Aorta (tissue), 5 donors: Measurements from ENCODE around the gene MACROD2. TPM values are rescaled to one million over a fixed set of nuclear protein-coding genes. Genes with fewer than 3 reads are reported as not detected.

Experiments used
- ATAC-seq: fragments of 200-7000 bp; cut with Tn5 transposase; one replicate; pipeline ENCODE4 v1.9.1; 2022; ENCODE audit warnings: moderate library complexity; ENCODE audit not compliant: low FRiP score
- DNase-seq, 2 donors: peaks; one replicate each; pipeline ENCODE4 v3.0.0-alpha.2; 2020
- H3K27ac ChIP-seq, 2 donors: one replicate each; pipeline ENCODE4 v1.5.1; 2013; ENCODE audit warnings: low read length in 2 of 2, mild to moderate bottlenecking in 2 of 2, moderate library complexity in 2 of 2, control low read depth in 1 of 2, inconsistent platforms in 1 of 2, low read depth in 1 of 2
- H3K27me3 ChIP-seq, 2 donors: one replicate each; pipeline ENCODE4 v1.6.1; 2013; ENCODE audit warnings: control low read depth in 1 of 2, low read length in 1 of 2, mild to moderate bottlenecking in 1 of 2, moderate library complexity in 1 of 2; ENCODE audit not compliant: insufficient read depth in 2 of 2, control insufficient read depth in 1 of 2
- H3K36me3 ChIP-seq, 2 donors: one replicate each; pipeline ENCODE4 v1.6.1; 2013; ENCODE audit warnings: control low read depth in 1 of 2, low read length in 1 of 2, mild to moderate bottlenecking in 1 of 2; ENCODE audit not compliant: insufficient read depth in 2 of 2, control insufficient read depth in 1 of 2
- H3K4me1 ChIP-seq, 2 donors: one replicate each; pipeline ENCODE4 v1.6.1; 2013; ENCODE audit warnings: low read length in 2 of 2, control low read depth in 1 of 2, mild to moderate bottlenecking in 1 of 2, moderate library complexity in 1 of 2; ENCODE audit not compliant: insufficient read depth in 2 of 2, control insufficient read depth in 1 of 2
- H3K4me3 ChIP-seq, 2 donors: one replicate each; pipeline ENCODE4 v1.5.1; 2013; ENCODE audit warnings: low read length in 2 of 2, control low read depth in 1 of 2, mild to moderate bottlenecking in 1 of 2
- H3K9me3 ChIP-seq: one replicate; pipeline ENCODE4 v1.6.1; 2013; ENCODE audit warnings: mild to moderate bottlenecking, low read length; ENCODE audit not compliant: control insufficient read depth
- WGBS, 2 donors: extraction: QIAGEN DNeasy Blood & Tissue Kit; methylation state at CpG; one replicate each; pipeline ENCODE4 v1.1.7; 2013; 5-methylcytosine and 5-hydroxymethylcytosine counted together
- intact Hi-C, 2 donors: fragments of 100-400 bp; cut with DNase I; formaldehyde crosslinking; loops; one replicate each; pipeline versions ENCODE4 v1.14.2 to v1.15.0; 2022
- polyA plus RNA-seq, 2 donors: library from polyadenylated mRNA; stranded (reverse); fragments of 200-250 nt; gene quantifications; one replicate each; pipeline ENCODE4 v1.2.3, GENCODE V29; 2013
- total RNA-seq, 2 donors: library from RNA; stranded (reverse); fragmentation: NEBNext Ultra II Directional; extraction: Animal tissue kit (Norgen Biotek cat#: 25700); gene quantifications; one replicate each; pipeline ENCODE4 v1.2.1, GENCODE V29; 2021
- donor health status: healthy with polysubstance abuse.
- donor health status: Bipolar disorder and iron deficiency.
- donor health status: DM: no; HTN: no; CAD: no.
- donor health status: DM: no; HTN: no; CAD: no.
- donor health status: DM: yes; HTN: yes; CAD: no.

Gene MACROD2
- total and polyA plus RNA-seq, 4 donors = 0.90 to 11.2 (median 4.8) TPM

GRCh38 chr20:15919118-15919517, 1923.8 kb downstream of the MACROD2 start:
- WGBS, 2 donors = 88 to 92% methylated on average over 4 of the region's 4 CpGs
- no peak overlapping the region for H3K27ac ChIP-seq
- no peaks in the 10 kb centered on the region for H3K9me3 ChIP-seq
- no peaks in the 10 kb centered on the region for H3K27me3 ChIP-seq
- no peak overlapping the region for H3K4me3 ChIP-seq
- intact Hi-C loops = loop anchor here in 1 of 2 donors (5.0 to 10.0 kb wide), 2 partner anchors 154 to 198 kb away; no protein-coding TSS in a partner anchor
- peaks cover 0 to under 1% of the 10 kb centered on the region in 2 donors for H3K4me1 ChIP-seq
- DNase-seq (no peak), ATAC-seq (no peak)
- H3K36me3 ChIP-seq = no peaks in the 10 kb centered on the region

GRCh38 chr20:15921930-15922329, 1926.6 kb downstream of the MACROD2 start:
- no peak overlapping the region for H3K27ac ChIP-seq
- intact Hi-C loops = no loop called here
- WGBS, 2 donors = 90 to 92% methylated on average over 4 of the region's 4 CpGs
- no peak overlapping the region for H3K4me3 ChIP-seq
- H3K9me3 ChIP-seq = no peaks in the 10 kb centered on the region
- H3K36me3 ChIP-seq = no peaks in the 10 kb centered on the region
- H3K4me1 ChIP-seq = no peaks in the 10 kb centered on the region
- ATAC-seq (no peak), DNase-seq (no peak)
- H3K27me3 ChIP-seq = no peaks in the 10 kb centered on the region

GRCh38 chr20:15922556-15922955, 1927.2 kb downstream of the MACROD2 start:
- Histone ChIP-seq H3K4me1 (no peaks in the 10 kb centered on the region), H3K27ac (no peak overlapping the region), H3K36me3 (no peaks in the 10 kb centered on the region), H3K9me3 (no peaks in the 10 kb centered on the region), H3K27me3 (no peaks in the 10 kb centered on the region), H3K4me3 (no peak overlapping the region)
- ATAC-seq (no peak), DNase-seq (no peak)
- WGBS, 2 donors = 93 to 94% methylated on average over 1 of the region's 1 CpG
- intact Hi-C loops = no loop called here

GRCh38 chr20:15923030-15923776, 1927.9 kb downstream of the MACROD2 start:
- no peak overlapping the region for H3K27ac ChIP-seq
- no peaks in the 10 kb centered on the region for H3K4me1 ChIP-seq
- no peaks in the 10 kb centered on the region for H3K9me3 ChIP-seq
- H3K4me3 ChIP-seq = no peak overlapping the region
- 97% methylated on average over 8 of the region's 8 CpGs for WGBS, 2 donors
- H3K27me3 ChIP-seq = no peaks in the 10 kb centered on the region
- intact Hi-C loops = no loop called here
- H3K36me3 ChIP-seq = no peaks in the 10 kb centered on the region
- DNase-seq = no peak
- ATAC-seq = no peak

- WGBS, 2 donors = 88 to 90% methylated on average over 1 of the region's 1 CpG
- ATAC-seq (no peak), DNase-seq (no peak)
- Histone ChIP-seq H3K9me3 (peaks cover 2% of the 10 kb centered on the region), H3K4me3 (no peak overlapping the region), H3K4me1 (no peaks in the 10 kb centered on the region), H3K27ac (no peak overlapping the region), H3K36me3 (no peaks in the 10 kb centered on the region), H3K27me3 (no peaks in the 10 kb centered on the region)
- intact Hi-C loops = no loop called here
These were observed 1929.2 kb downstream of the MACROD2 start for GRCh38 chr20:15924556-15924955.

- DNase-seq = no peak
- Histone ChIP-seq H3K4me1 (no peaks in the 10 kb centered on the region), H3K9me3 (peaks cover 2% of the 10 kb centered on the region), H3K27ac (no peak overlapping the region), H3K36me3 (no peaks in the 10 kb centered on the region), H3K4me3 (no peak overlapping the region), H3K27me3 (no peaks in the 10 kb centered on the region)
- intact Hi-C loops = no loop called here
- WGBS, 2 donors = 84 to 88% methylated on average over 8 of the region's 8 CpGs
- no peak for ATAC-seq
These were observed 1930.1 kb downstream of the MACROD2 start for GRCh38 chr20:15925376-15925775.

GRCh38 chr20:15927893-15928650, 1932.8 kb downstream of the MACROD2 start:
- H3K27ac ChIP-seq = no peak overlapping the region
- H3K4me3 ChIP-seq = no peak overlapping the region
- intact Hi-C loops = no loop called here
- H3K27me3 ChIP-seq = no peaks in the 10 kb centered on the region
- ATAC-seq (no peak), DNase-seq (no peak)
- WGBS, 2 donors = 87 to 88% methylated on average over 3 of the region's 3 CpGs
- H3K4me1 ChIP-seq = peaks cover 2 to 4% of the 10 kb centered on the region in 2 donors
- H3K36me3 ChIP-seq = no peaks in the 10 kb centered on the region
- peaks cover 2% of the 10 kb centered on the region for H3K9me3 ChIP-seq

- H3K4me3 ChIP-seq = no peak overlapping the region
- no peak for DNase-seq
- no peak for ATAC-seq
- peaks cover 2% of the 10 kb centered on the region for H3K9me3 ChIP-seq
- H3K36me3 ChIP-seq = no peaks in the 10 kb centered on the region
- no peak overlapping the region for H3K27ac ChIP-seq
- H3K4me1 ChIP-seq = peaks cover 2 to 4% of the 10 kb centered on the region in 2 donors
- intact Hi-C loops = no loop called here
- H3K27me3 ChIP-seq = no peaks in the 10 kb centered on the region
These were observed 1933.6 kb downstream of the MACROD2 start for GRCh38 chr20:15928946-15929345.
